Measurements from ENCODE around the gene CDK6. TPM values are rescaled to one million over a fixed set of nuclear protein-coding genes. Genes with fewer than 3 reads are reported as not detected.
"Not testable (repeated sequence)": the region's sequence is repeated elsewhere in the genome, so short reads cannot be mapped to it uniquely, and the experiment has no call there.

Gene CDK6
- total and polyA plus RNA-seq, 4 donors: 1.6 to 66.4 (median 12.1) TPM

DNA sequence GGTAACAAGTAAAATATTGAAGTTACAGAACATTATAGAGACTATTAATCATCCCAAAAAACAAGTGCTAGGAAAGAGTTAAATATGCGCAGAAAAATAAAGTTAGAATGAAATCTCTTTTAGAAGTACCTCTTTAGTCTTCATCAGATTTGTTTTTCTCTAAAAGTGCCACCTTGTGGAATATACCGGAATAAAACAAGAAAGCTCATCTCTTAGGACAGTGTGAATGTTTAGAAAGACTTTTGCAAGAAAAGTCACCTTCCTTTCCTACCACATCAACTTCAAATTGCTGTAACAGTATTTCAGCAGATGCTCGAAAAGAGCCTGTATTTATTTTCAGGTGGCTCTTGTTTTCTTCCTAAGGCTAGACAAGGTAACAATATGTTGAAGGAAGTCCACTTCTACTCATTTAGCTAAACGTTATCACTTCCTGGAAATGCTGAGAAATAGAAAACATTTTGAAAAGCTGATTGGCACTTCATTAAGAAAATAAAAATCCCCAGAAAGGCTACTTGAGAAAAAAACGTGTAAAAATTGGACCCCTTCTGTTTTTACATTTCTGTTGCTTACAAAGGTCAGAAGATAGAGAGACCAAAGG, 226.4 kb downstream of the CDK6 start:
- H3K9me3 ChIP-seq (ENCODE audit: control insufficient read depth in 4 of 4, insufficient read depth in 3 of 4, low read length in 3 of 4): no peaks in the 10 kb centered on the region
- ATAC-seq (ENCODE audit: insufficient read depth, low FRiP score): no peak
- peak in 2 of 3 donors; percentile 49 for DNase-seq
- peaks cover 0 to 12% (median 8%) of the 10 kb centered on the region in 5 donors for H3K4me1 ChIP-seq (ENCODE audit: control insufficient read depth in 5 of 5, insufficient read depth in 5 of 5, low read length in 5 of 5)
- H3K36me3 ChIP-seq (ENCODE audit: control insufficient read depth in 4 of 4, insufficient read depth in 4 of 4, low read length in 4 of 4): peaks cover 0 to 21% (median 5%) of the 10 kb centered on the region in 4 donors
- H3K4me3 ChIP-seq: no peak overlapping the region
- H3K9ac ChIP-seq (ENCODE audit: insufficient read depth in 1 of 2, low read length in 2 of 2): no peak overlapping the region
- 33 to 34% methylated on average over 5 of the region's 5 CpGs for WGBS, 2 donors
- no peak overlapping the region for H3K27ac ChIP-seq (ENCODE audit: low read depth in 1 of 2, low read length in 1 of 2)
- TF ChIP-seq, protein P1, sequence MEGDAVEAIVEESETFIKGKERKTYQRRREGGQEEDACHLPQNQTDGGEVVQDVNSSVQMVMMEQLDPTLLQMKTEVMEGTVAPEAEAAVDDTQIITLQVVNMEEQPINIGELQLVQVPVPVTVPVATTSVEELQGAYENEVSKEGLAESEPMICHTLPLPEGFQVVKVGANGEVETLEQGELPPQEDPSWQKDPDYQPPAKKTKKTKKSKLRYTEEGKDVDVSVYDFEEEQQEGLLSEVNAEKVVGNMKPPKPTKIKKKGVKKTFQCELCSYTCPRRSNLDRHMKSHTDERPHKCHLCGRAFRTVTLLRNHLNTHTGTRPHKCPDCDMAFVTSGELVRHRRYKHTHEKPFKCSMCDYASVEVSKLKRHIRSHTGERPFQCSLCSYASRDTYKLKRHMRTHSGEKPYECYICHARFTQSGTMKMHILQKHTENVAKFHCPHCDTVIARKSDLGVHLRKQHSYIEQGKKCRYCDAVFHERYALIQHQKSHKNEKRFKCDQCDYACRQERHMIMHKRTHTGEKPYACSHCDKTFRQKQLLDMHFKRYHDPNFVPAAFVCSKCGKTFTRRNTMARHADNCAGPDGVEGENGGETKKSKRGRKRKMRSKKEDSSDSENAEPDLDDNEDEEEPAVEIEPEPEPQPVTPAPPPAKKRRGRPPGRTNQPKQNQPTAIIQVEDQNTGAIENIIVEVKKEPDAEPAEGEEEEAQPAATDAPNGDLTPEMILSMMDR (IDR thresholded peaks at IDR 0.05; ENCODE audit: control extremely low read depth, extremely low read depth): no peak
- no peaks in the 10 kb centered on the region for H3K27me3 ChIP-seq (ENCODE audit: control insufficient read depth in 3 of 3, insufficient read depth in 3 of 3, low read length in 2 of 3)

DNA sequence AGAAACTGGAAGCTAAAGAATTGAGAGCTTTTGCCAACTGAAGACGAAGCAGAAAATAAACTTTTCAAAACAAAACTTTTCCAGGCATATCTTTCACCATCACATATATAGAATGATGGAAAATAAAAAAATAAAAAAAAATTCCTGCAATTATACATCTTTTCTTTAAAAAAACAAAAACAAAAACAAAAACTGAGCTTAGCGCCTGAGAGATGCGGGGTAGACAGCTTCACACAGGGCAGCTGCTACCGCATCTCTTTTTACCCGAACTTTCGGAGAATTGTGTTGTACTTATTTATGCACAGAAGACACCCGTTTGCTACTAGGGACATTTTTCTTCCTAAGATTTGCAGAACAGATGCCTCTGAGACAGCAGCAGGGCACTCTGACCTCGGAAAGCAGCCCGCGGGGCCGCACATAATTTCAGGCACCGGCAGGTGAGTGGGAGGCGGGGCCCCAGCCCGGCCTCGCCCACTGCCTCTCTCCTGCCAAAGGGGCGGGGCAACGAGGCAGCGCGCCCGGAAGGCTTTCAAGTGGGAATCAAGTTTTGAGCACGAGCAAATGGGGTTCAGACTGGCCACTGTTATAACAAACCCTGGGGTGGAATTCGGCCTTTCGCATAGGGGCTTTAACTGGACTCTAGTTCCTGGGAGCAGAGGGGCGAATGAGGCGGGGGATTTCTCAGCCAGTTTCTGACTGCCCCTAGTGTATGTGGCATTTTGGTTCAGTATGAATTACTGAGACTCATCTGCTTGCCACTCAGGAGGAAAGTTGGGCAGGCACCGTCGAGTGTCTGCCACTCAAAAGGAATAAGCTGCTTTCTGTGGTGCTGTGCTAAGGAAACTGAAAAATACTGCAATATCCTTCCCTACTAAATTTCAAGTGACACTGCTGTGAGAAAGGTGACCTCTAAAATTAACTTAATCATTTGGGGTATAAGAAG, 227.7 kb downstream of the CDK6 start:
- no peak overlapping the region for H3K27ac ChIP-seq (ENCODE audit: low read depth in 1 of 2, low read length in 1 of 2)
- TF ChIP-seq, protein P1 (IDR thresholded peaks at IDR 0.05; ENCODE audit: control extremely low read depth, extremely low read depth): no peak
- peaks cover 0 to 13% (median under 1%) of the 10 kb centered on the region in 4 donors for H3K36me3 ChIP-seq (ENCODE audit: control insufficient read depth in 4 of 4, insufficient read depth in 4 of 4, low read length in 4 of 4)
- peak; percentile 73 for ATAC-seq (ENCODE audit: insufficient read depth, low FRiP score)
- no peak overlapping the region for H3K9ac ChIP-seq (ENCODE audit: insufficient read depth in 1 of 2, low read length in 2 of 2)
- H3K9me3 ChIP-seq (ENCODE audit: control insufficient read depth in 4 of 4, insufficient read depth in 3 of 4, low read length in 3 of 4): no peaks in the 10 kb centered on the region
- peak; percentile 40 to 49 (median 43) for DNase-seq
- 65 to 67% methylated on average over 27 of the region's 27 CpGs for WGBS, 2 donors
- peaks cover 0 to 9% (median 0%) of the 10 kb centered on the region in 5 donors for H3K4me1 ChIP-seq (ENCODE audit: control insufficient read depth in 5 of 5, insufficient read depth in 5 of 5, low read length in 5 of 5)
- H3K27me3 ChIP-seq (ENCODE audit: control insufficient read depth in 3 of 3, insufficient read depth in 3 of 3, low read length in 2 of 3): no peaks in the 10 kb centered on the region
- H3K4me3 ChIP-seq: no peak overlapping the region

DNA sequence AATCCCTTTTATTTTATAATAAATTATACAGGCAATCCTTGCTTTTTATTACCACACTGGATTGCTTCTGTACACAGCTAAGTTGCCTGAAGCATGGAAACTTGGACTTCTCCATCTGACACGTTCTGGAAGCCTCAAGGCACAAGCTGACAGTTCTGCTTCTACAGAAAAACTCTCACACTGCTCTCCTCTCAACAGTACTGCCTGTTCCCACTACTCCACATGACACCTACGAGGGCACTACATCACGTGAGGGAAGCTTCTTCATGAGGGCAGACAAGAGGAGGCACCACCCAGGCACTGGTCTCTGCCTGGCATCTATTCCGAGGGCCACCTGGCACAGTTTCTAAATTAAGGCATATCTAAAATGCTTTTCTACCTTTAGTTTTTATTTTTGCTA, 229.4 kb downstream of the CDK6 start:
- Histone ChIP-seq H3K36me3 (ENCODE audit: control insufficient read depth in 4 of 4, insufficient read depth in 4 of 4, low read length in 4 of 4) (peaks cover 0 to 5% (median 0%) of the 10 kb centered on the region in 4 donors), H3K9me3 (ENCODE audit: control insufficient read depth in 4 of 4, insufficient read depth in 3 of 4, low read length in 3 of 4) (no peaks in the 10 kb centered on the region), H3K4me1 (ENCODE audit: control insufficient read depth in 5 of 5, insufficient read depth in 5 of 5, low read length in 5 of 5) (peaks cover 0 to 7% (median 0%) of the 10 kb centered on the region in 5 donors), H3K4me3 (no peak overlapping the region), H3K9ac (ENCODE audit: insufficient read depth in 1 of 2, low read length in 2 of 2) (no peak overlapping the region), H3K27me3 (ENCODE audit: control insufficient read depth in 3 of 3, insufficient read depth in 3 of 3, low read length in 2 of 3) (no peaks in the 10 kb centered on the region), H3K27ac (ENCODE audit: low read depth in 1 of 2, low read length in 1 of 2) (no peak overlapping the region)
- WGBS, 2 donors: 87 to 92% methylated on average over 4 of the region's 4 CpGs
- DNase-seq: no peak
- TF ChIP-seq, protein P1 (IDR thresholded peaks at IDR 0.05; ENCODE audit: control extremely low read depth, extremely low read depth): no peak
- no peak for ATAC-seq (ENCODE audit: insufficient read depth, low FRiP score)

DNA sequence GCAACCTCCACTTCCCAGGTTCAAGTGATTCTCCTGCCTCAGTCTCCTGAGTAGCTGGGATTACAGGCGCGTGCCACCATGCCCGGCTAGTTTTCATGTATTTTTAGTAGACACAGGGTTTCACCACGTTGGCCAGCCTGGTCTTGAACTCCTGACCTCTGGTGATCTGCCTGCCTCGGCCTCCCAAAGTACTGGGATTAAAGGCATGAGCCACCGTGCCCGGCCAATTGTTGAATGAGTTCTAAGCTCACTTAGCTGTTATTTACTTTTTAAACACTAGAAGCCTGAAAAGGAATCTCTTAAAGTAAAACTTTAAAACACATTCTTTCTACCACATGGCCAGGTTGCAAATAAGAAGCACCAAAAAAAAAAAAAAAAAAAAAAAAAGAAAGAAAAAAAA, 231.9 kb downstream of the CDK6 start:
- 66 to 91% methylated on average over 7 of the region's 7 CpGs for WGBS, 2 donors
- H3K9ac ChIP-seq (ENCODE audit: insufficient read depth in 1 of 2, low read length in 2 of 2): not testable (repeated sequence)

More for the DNA sequence above, 231.9 kb downstream of the CDK6 start:
- not testable (repeated sequence) for H3K4me1 ChIP-seq (ENCODE audit: control insufficient read depth in 5 of 5, insufficient read depth in 5 of 5, low read length in 5 of 5); H3K27ac ChIP-seq (ENCODE audit: low read depth in 1 of 2, low read length in 1 of 2); H3K27me3 ChIP-seq (ENCODE audit: control insufficient read depth in 3 of 3, insufficient read depth in 3 of 3, low read length in 2 of 3); H3K36me3 ChIP-seq (ENCODE audit: control insufficient read depth in 4 of 4, insufficient read depth in 4 of 4, low read length in 4 of 4); ATAC-seq (ENCODE audit: insufficient read depth, low FRiP score); H3K9me3 ChIP-seq (ENCODE audit: control insufficient read depth in 4 of 4, insufficient read depth in 3 of 4, low read length in 3 of 4); H3K4me3 ChIP-seq
- peak in 1 of 3 donors; percentile 38 for DNase-seq

All from lung (tissue), 12 donors.